ENCODE results near the gene CAPZB.

CAPZB gene

GRCh38 chr1:19381261-19381660 is 104.1 kb downstream of the CAPZB start:
- no peak for DNase-seq

DNA sequence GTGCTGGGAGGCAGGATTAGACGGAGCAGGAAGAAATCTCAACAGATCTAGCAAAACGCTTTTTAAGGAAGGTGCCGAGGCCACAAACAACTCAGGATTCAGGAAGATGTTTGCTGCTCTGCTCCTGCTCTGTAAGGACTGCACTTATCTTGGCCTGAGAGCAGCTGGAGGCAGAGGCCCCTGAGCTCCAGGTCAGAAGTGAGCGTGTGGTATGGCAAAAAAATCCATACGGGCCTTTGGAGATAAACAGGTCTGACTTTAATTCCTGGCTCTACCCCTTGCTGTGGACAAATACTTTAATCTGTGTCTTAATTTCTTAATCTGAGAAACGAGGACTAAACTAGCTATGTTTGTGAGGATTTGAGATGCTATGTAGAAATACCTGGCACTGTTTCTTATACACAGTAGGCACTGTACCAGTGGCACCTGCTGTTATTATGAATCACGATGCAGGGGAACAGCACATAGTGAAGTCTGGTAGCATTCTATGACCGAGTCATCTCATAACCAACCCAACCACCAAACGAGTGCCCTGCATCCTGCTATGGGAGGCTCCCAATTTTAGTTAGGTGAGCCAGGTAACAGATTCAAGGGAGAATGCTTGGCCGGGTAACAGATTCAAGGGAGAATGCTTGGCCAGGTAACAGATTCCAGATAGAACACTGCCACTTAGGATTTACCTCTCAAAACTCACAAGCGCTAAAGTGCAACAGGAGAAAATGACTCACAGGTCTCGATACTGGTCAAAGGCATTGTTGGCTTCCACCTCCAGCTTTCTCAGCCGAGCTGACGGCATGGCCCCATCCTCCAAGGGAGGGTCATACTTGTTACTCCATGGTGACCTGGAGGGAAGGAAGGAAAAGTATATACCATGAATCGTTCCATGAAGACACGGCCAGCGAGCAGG is 107.3 kb downstream of the CAPZB start:
- DNase-seq: no peak

GRCh38 chr1:19376428-19377372 is 108.6 kb downstream of the CAPZB start:
- DNase-seq: no peak

- DNase-seq: no peak
Measured at GRCh38 chr1:19375631-19376400, 109.5 kb downstream of the CAPZB start.

DNA sequence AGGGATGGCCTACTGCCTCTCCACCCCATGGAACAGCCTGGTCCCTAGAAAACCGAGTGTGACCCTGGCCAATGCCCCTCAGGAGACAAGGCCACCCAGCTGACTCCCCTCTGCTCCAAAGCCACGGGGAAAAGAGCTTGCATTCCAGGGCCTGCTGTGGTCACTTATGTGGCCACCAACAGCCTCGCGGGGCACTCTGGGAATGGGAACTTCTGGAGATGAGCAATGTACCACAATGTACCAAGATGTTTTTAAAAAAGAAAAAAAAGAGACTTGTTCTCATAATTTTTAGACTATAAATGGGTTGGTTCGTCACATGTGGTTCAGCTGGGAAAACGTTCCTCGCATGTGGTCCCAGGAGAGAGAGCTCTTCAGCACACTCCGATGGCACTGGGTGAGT is 110.4 kb downstream of the CAPZB start:
- DNase-seq: no peak

DNA sequence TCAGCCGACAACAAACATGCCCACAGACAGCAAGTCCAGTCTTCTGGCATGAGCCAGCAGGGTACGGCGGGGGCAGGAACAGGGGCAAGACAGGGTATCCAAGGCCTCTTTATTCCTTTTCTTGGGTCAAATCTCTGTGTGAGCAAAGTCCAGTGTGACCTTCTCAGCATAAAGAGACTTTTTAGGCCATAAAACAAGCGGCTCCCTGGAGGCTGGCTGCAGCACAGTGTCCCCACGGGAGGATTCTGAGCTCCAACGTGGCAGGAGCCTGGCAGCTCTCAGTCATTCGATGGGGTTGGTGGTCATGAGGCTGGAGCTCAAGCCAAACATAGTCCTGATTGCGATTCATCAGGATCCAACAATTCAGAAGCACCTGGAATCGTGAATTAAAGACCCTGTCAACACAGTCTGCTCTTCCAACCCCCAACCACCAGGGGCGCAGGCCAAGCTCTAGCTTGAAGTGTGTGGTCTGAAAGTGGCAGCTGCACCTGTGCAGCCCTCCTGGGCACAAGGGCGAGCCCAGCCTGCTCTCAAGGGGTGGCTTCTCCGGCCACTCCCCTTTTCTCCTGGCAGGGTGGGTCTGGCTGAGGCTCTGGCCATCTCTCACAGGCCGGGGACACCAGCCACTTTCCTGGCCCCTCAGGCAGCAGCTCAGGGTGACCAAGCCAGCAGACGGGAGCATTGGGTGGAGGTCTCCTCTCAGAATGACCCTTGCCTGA is 111.1 kb downstream of the CAPZB start:
- DNase-seq: no peak

DNA sequence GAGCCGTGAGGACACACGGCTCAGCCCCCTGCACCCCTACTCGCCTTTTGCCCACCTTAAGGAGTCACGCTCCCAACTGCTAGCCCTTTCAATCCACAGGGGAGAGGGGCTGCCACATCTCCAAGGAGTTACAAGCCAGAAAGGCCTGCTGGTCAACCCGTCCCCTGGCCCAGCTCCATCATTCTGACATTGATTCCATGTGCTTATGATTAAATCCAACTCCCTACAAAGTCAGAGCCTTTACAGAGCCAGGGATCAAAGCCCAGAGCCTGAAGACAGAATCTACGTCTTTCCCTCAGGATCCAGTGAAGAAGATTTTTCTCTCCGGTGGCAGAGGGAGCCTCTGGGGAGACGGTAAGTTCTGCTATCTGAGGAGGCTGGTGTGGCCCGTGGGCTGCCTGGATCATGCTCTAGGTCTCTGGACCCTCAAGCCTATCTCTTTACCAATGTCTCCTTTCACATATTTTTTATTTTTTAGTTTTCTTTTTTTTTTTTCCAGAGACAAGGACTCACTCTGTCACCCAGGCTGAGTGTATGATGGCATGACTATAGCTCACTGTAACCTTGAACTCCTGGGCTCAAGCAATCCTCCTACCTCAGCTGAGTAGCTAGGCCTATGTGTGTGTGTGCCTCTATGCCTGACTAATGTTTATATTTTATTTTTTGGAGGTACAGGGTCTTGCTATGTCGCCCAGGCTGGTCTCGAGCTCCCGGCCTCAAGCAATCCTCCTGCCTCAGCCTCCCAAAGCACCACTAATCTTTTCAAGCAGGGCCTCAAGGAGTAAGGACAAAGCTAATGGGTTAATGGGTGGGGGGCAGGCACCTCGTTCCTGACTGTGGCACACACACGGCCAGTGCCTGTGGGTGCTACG is 111.9 kb downstream of the CAPZB start:
- DNase-seq: no peak

- no peak for DNase-seq
Measured at GRCh38 chr1:19372602-19373001, 112.7 kb downstream of the CAPZB start.

GRCh38 chr1:19372136-19372514 is 113.2 kb downstream of the CAPZB start:
- no peak for DNase-seq

- no peak for DNase-seq
Measured at GRCh38 chr1:19371226-19372135, 113.9 kb downstream of the CAPZB start.

DNA sequence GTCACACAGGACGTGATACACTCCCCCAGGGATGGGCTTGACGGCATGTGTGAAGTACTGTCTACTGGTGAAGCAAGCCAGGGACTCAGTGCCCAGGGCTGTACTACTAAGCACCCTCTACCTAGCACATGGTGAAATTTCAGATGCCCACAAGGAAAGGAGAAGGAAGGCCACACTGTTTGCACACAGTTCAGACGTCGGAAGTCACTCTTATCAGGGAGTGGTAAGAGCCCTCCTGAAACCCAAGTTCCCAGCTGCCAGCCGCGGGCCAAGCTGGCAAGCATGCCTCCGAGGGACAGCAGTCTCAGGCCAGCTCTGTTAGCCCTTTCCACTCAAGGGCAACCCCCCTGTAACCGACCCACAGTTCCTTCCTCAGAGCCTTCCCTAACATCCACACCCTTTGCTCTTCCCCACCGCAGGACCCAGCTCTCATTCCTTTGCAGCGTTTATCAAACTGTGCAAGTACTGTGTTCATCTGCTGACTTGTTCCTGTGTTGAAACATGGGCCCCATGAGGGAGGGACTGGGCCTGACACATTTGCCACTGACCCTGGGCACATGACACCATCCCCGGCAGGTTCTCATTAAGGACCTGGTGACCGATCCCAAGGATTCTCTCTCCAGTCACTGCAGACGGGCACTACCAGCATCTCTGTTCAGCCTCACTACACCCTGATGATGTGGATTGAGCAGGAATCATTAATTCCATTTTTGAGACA is 114.7 kb downstream of the CAPZB start:
- no peak for DNase-seq

DNA sequence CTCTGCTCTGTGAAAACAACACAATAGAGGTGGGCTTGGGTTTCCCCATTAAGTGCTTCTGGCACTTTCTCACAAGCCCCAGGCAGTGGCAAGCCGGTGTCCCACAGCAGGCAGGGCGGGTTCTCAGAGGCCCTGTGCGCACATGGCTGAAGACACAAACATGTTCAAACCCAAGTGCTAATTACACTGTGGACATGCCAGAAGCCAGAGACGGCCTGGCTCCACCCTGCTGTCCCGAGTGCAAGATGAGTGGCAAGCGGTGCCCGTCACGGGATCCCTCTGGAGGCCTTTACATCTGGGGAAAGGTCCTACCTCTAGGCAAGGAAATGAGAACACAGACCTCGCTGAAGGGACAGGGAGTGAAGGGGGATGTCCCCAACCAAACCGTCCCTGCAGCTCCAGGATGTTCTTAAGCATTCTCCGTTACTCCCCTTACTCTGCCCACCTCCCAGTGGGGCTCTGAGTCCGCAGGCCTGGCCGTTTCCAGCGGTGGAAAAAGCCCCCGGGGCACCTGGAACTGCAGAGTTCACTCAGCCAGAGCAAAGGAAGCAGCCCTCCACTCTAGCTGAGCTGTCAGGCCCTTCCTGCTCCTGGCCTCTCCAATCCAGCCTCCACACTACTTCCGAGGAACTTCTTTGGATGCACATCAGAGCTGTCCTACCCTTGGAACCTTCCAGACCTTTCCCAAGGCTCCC is 115.8 kb downstream of the CAPZB start:
- DNase-seq: no peak

GRCh38 chr1:19368964-19369363 is 116.4 kb downstream of the CAPZB start:
- DNase-seq: no peak

GRCh38 chr1:19368050-19368449 is 117.3 kb downstream of the CAPZB start:
- no peak for DNase-seq

DNA sequence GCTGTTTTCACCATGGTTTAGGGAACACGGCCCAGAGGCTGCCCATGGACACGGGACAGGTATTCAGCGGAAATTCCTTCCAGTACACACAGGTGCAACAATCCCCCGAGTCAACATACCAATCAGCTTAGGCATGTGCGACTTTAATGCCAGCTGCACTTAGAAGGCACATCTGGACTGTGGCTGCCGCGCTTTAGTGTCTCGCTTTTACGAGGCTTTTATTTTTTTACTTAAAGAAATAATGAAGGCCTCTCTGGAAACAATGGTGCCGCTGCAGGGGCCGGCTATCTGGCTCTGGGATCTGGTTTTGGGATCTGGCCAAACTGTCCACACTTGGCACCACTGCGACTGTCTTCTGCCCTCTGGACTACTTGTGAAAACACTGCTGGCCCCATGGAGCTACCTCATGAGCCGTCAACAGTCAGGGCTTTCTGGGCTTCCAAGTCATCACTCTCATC is 117.7 kb downstream of the CAPZB start:
- no peak for DNase-seq

GRCh38 chr1:19366599-19367536 is 118.5 kb downstream of the CAPZB start:
- DNase-seq: no peak

DNA sequence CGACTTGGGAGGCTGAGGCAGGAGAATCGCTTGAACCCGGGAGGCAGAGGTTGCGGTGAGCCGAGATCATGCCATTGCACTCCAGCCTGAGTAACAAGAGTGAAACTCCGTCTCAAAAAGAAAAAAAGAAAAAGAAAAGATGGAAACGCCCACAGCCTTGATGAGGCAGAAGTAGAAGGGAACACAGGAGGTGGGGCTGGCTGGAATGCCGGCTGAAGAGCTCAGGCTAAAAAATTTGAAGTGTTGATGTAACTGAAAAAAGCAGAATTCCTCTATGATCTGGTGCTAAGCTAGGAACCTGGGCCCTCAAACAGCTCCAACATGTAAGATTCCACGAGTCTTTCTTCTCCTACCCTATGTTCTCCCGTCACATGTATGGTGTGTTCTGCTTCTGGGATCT is 119.6 kb downstream of the CAPZB start:
- DNase-seq: no peak

Measured in right forelimb (tissue), 1 donor.